GM19455 (cell line): ENCODE data around the gene STRADB.
"Not testable (repeated sequence)": the region's sequence is repeated elsewhere in the genome, so short reads cannot be mapped to it uniquely, and the experiment has no call there.

Experiments
- ATAC-seq: cut with Tn5 transposase; IDR thresholded peaks from one replicate; pipeline ENCODE4 v1.9.1; 2021; ENCODE audit not compliant: unreplicated experiment

The STRADB gene

DNA sequence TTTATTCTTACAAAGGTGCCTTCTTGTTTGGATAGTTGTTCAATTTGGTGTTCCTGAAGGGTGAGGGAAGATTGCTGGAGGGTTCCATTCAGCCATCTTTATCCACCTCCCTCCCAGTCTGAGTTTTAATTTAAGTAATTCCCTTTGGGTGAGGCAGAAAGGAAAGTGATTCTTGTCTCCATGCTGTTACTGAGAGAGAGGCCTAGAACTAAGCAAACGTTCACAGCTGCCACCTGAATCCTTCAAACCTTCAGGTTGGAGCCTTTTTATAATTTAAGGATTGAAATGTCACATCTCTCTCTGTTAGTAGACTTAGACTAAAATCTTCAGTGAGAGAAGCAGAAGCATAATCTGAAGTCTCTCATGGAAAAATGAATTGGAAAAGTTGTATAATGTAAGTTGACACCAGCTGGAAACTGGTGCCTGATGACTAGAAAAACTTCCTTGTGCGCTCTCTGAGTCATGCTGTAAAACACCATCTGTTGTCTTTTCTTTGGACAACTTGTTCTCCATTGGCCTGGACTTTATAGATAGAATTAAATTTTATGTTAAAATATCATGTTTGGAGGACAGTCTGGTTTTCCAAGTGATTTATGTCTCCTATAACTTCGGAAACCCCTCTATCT, 14.6 kb downstream of the STRADB start:
- no peak for ATAC-seq

DNA sequence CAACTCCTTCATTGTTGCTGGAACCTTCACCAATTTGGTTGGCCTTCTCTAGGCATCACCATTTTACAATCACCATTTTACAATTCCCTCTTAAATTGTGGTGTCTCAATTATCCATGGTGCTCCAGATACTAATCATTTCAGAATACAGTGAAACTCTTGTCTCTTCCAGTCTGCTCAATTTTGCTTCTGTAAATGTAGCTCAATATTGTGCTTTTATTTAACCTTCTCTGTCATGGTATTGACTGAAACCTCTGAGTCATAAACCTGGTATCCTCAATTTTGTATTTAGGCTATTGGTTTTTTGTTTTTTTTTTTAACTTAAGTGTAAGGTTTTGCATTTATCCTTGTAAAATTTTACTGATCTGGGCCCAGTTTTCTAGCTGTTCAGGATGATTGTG, 16.1 kb downstream of the STRADB start:
- no peak for ATAC-seq

DNA sequence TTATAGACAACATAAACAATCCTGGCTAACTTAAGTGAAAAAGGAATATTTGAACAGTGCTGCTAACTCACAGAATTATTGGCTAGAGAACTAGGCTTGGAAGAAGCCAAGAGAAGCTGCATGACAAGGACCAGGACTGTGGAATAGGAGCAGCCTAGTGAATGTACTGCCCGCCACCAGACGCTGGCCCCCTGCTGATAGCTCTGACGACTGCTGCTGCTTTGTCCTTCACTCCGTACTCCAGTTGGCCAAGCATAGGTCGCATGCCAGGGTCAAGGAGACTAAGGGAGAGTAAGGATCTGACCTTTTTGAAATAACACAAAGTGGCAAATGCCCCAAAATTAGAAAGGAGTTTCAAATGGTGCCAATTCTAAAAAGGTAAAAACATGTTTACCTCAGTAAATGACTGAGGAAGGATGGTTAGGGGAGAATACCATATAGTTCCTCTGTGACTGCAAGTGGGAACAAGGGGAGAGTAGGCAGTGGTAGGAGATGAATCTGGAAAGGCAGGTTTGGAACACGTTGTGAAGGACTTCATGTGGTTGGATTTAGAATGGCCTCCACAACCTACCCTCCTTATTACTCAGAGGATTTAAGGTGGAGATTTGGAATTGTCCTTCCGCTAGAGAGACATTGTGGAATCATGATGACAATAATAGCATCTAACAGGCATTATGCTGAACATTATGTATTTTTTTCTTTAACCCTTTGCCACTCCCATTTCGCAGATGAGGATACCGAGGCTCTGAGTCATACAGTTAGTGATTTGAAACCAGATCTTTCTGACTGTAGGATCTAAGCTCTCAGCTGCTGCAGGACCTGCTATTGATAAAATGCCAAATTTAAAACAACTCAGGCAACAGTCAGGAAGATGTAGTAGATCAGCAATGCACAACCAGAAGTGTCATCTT, 19.5 kb downstream of the STRADB start:
- ATAC-seq, result no peak

DNA sequence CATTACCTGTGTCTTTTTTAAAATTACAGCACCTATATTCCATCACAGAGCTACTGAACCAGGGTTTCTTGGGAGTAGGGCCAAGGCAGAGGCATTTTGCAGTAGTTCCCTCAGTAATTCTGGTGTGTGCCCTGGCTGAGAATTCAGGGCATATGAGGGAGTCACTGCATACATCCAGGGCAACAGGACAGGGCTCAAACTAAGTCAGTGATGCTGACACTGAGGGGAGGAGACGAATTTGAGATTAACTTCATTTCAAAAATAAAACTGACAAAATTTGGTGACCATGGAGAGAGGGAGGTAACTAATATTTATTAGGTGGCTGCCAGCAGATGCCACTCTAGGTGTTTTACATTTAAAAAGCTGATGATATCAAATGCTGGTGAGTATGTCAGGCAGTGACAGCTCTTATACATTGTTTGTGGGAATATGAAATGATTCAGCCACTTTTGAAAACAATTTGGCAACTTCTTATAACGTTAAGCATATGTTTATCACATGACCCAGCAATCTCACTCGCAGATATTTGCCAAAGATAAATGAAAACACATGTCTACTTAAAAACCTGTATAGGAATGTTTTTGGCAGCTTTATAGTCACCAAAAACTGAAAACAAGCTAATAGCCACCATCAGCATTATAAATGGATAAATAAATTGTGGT, 20.3 kb downstream of the STRADB start:
- no peak for ATAC-seq

DNA sequence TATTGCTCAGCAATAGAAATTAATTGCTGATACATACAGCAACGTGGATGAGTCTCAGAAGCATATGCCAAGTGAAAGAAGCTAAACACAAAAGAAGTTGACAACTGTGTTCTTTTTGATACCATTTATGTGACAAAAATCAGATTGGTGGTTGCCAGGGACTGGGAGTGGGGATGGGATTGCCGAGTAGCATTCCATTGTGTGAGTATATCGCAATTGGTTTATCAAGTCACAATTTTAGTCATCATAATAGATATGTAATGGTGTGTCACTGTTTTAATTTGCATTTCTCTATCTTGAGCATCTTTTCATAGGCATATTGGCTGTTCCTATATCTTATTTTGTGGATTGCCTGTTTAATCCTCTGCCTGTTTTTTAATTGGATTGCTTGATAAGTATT, 20.9 kb downstream of the STRADB start:
- no peak for ATAC-seq

DNA sequence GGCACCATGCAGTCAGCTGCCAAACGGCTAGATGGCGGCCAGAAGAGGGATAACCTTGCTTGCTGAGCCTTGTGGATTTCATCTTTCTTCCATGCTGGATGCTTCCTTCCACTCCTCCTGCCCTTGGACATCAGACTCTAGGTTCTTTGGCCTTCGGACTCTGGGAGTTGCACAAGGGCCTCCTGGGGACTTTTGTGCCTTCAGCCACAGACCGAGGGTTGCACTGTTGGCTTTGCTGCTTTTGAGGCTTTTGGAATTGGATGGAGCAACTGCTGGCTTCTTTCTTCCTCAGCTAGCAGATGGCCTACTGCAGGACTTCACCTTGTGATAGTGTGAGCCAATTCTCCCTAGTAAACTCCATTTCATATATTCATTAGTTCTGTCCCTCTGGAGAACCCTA, 31.0 kb downstream of the STRADB start:
- no peak for ATAC-seq

DNA sequence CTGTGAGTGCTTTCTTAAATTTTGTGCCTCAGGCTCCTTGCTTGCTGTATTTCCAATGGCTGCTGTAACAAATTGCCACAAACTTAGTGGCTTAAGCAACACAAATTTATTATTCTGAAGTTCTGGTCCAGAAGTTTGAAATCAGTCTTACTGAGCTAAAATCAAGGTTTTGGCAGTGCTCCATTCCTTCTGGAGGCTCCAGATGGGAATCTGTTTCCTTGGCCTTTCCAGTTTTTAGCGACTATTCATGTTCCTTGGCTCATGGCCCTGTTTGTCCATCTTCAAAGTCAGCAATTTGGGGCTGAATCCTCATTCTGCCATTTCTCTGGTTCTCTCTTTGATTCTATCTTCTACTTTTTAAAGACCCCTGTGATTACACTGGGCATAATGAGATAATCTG, 31.8 kb downstream of the STRADB start:
- no peak for ATAC-seq

DNA sequence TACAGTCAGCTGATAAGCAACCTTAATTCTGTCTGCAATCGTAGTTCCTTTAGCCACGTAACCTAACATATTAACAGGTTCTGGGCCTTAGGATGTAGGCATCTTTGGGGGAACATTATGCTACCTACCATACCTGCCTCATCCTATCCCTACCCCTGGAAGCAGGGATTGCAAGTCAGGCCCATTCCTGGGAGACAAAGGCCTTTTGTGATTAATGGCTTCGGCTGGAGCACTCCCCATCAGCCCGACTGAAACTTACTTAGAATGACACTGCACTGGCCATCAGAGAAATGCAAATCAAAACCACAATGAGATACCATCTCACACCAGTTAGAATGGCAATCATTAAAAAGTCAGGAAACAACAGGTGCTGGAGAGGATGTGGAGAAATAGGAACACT, 32.2 kb downstream of the STRADB start:
- ATAC-seq, result not testable (repeated sequence)

DNA sequence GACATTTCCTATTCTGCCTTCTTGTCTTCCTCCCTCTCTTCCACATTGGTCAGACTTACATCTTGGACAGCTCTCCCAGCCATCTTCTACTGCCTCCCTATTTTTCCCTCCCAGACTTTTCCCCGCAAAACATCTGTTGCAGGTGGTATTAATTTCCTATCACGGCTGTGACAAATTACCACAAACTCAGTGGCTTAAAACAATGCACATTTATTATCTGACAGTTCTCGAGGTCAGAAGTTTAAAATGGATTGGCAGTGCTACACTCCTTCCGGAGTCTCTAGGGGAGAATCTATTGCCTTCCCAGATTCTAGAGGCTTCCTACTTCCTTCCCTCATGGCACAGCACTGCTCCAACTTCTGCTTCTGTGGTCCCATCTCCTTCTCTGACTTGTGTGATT, 33.3 kb downstream of the STRADB start:
- ATAC-seq, result no peak

DNA sequence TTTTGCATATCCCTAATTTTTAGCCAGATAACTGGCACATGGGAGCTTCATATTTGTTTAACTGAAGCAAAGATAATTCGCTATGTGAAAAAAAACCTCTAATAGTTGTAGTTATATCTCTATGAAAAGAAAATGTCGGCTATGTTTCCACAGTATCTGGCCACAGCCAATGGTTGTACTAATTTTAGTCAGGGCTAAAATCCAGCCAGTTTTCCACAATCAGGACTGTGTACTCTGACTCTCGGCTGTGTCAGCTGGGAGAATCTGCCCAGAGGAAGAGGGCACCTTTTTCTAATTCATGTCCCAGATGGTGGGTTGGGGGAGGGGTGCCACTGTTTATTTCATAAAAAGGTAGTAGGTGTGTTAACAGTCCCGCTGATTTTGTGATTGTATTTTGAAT, 38.8 kb downstream of the STRADB start:
- no peak for ATAC-seq

DNA sequence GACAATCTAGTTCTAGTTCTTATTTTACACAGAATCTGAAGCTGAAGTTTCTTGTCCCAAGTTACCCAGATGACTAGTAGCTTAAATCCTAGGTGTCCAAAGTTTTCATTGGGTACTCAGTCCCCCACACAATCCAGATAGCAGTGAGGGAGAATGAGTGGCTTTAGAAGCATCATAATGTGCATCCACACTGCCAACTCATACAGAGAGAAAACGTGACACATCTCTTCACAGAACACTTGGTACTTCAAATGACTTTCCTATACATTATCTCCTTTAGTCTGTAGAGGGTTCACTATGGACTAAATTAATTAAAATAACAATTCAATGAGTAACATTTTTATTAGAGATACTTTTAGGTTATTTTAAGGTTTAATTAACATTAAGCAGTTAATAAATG, 45.2 kb downstream of the STRADB start:
- ATAC-seq, result no peak

DNA sequence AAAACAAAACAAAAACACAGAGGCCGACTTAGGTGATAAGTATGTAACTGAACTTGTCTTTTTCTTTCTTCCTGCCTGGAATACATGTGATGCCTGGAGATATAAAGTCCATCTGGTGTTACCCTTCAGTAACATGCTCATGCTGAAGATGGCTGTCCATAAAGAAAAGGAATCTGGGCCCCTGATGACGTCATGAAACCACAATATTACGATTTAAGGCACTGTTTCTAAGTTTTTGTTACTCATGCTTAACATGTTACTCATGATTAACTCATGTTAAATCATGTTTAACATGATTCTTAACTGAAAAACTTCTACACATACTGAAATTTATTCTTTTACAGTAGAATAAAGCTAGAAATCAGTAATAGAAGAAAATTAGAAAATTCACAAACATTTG, 49.0 kb downstream of the STRADB start:
- no peak for ATAC-seq

DNA sequence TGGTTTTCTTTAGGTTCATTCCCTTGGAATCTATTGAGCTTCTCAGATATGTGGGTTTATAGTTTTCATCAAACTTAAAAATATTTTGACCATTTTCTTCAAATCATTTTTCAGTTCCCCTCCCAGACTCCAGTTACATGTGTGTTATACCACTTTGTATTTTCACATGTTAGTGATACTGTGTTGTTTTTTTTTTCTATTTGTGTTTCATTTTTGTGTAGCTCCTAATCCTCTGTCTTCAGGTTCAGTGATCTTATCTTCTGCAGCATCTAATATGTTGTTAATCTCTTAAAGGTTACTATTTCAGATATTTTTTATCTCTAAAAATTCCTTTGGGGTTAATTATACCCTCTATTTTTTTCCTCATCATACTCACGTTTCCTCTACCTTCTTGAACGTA, 51.2 kb downstream of the STRADB start:
- no peak for ATAC-seq

DNA sequence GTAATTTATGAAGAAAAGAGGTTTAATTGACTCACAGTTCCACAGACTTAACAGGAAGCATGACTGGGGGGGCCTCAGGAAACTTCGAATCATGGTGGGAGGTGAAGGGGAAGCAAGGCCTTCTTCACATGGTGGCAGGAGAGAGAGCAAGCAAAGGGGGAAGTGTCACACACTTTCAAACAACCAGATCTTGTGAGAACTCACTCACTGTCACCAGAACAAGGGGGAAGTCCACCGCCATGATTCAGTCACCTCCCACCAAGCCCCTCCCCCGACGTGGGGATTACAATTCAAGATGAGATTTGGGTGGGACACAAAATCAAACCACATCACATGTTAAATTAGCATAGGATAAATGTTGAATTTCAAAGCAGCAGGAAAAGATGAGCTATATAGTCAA, 56.2 kb downstream of the STRADB start:
- ATAC-seq, result no peak

DNA sequence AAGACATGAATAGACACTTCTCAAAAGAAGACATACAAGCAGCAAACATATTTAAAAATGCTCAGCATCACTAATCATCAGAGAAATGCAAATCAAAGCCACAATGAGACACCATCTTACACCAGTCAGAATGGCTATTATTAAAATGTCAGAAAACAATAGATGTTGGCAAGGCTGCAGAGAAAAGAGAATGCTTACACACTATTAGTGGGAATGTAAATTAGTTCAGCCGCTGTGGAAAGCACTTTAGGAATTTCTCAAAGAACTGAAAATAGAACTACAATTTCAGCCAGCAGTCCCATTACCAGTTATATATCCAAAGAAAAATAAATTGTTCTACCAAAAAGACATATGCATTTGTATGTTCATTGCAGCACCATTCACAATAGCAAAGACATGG, 61.7 kb downstream of the STRADB start:
- no peak for ATAC-seq

DNA sequence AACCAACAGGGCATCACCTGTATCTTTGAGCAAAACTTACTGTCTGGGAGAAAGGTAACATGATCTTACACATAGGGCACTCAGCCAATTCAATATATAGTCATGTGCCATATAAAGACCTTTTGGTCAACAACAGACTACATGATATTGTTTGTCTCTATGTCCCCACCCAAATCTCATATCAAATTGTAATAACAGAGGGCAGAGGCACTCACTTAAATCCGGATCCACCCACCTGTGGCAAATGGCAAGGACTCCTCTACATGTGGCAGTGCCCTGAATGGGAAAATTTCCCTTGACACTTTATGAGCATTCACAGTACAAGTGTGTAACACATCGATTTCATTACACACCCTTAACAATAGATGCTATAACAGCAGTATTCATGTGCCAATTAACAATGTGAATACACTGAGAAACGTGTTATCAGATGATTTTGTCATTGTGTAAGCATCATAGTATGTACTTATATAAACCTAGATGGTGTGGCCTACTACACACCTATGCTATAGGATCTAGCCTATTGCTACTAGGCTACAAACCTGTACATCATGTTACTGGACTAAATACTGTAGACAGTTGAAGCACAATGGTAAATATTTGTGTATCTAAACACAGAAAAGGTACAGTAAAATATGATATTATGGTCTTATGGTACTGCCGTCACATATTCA, 64.2 kb downstream of the STRADB start:
- no peak for ATAC-seq

DNA sequence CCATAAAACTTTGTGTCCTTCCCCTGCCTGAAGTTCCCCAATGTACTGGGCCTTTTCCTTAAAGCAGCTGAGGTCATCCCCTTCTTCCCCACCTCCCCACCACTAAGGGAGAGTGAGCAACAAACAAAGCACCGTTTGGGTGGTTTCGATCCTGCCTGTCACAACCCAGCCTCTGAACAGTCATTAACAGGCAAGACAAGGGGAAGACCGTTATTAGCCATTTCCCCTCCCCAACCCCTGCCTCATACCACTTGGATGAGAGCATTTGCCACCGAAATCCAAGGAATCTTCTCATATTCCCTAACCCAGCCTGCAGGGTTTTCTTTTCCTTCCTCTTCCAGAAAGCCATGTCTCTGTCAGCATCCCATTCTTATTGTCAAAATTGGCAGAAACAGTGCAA, 65.6 kb downstream of the STRADB start:
- ATAC-seq, result no peak

DNA sequence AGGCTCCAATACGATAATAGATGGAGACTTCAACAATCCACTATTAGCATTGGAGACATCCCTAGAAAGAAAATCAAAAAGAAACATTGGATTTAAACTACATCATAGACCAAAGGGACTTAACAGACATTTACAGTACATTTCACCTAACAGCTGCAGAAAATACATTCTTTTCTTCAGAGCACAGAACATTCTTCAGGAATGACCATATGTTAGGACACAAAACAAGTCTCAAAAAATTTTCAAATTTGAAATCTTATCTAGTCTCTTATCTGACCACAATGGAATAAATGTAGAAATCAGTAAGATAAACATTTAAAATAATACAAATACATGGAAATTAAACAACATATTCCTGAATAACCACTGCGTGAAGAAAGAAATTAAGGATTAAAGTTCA, 68.7 kb downstream of the STRADB start:
- ATAC-seq, result no peak

DNA sequence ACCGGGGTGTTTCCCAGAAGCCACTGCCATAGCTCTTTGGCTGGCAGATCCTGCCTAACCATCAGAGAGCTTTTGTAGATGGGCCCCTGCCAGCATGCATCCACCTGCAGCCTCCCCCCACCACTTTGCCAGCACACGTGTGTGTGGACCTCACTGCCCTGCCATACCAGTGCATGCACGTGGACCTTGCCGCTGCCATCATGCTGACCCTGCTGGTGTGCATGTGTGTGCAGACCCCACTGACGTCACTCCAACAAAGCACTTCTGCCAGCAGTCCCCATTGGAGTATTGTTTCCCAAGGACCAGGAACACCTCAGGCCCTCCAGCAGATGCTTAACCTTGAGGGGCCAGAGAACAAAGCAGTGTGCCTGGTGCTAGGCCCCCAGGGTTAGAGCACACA, 71.4 kb downstream of the STRADB start:
- ATAC-seq, result no peak

DNA sequence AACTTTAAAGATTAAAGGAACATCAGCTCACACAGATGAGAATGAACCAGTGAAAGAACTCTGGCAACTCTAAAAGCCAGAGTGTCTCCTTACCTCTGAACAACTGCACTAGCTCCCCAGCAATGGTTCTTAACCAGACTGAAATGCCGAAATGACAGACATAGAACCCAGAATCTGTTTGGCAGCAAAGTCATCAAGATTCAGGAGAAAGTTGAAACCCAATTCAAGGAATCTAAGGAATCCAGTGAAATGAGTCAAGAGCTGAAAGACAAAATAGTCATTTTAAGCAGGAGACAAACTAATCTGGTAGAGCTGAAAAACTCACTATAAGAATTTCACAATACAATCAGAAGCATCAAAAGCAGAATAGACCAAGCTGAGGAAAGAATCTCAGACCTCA, 72.0 kb downstream of the STRADB start:
- no peak for ATAC-seq
